Spleen (tissue), 7 donors: ENCODE results near the gene TAS2R43.

Experiments
- POLR2A ChIP-seq, 3 donors: fragments of 450-650 bp; IDR thresholded peaks; one replicate each; pipeline ENCODE4 v1.5.1; 2017; ENCODE audit warnings: antibody characterized with exemption in 3 of 3, mild to moderate bottlenecking in 1 of 3
- TF ChIP-seq, protein P1 (sequence below), 11 experiments: fragments of 200-600 bp in 7 of 11; fragments of 450-650 bp in 4 of 11; sonication (generic) in 4 of 11; IDR thresholded peaks in 8 of 11; conservative IDR thresholded peaks in 3 of 11; 1 replicate in 7 of 11; 2 replicates in 4 of 11; pipeline versions ENCODE4 v1.4.0 to v1.8.0; 2016 to 2021; ENCODE audit warnings: antibody characterized with exemption in 11 of 11, inconsistent platforms in 4 of 11, mild to moderate bottlenecking in 1 of 11
- donor health status: DM: no; HTN: no; CAD: no; lungs with moderate emphysema.
- donor health status: DM: no; HTN: no; CAD: no.
- donor health status: DM: no; HTN: no; CAD: no.

GRCh38 chr12:11136075-11136474 is 44.0 kb upstream of the TAS2R43 start:
- TF ChIP-seq, protein P1, sequence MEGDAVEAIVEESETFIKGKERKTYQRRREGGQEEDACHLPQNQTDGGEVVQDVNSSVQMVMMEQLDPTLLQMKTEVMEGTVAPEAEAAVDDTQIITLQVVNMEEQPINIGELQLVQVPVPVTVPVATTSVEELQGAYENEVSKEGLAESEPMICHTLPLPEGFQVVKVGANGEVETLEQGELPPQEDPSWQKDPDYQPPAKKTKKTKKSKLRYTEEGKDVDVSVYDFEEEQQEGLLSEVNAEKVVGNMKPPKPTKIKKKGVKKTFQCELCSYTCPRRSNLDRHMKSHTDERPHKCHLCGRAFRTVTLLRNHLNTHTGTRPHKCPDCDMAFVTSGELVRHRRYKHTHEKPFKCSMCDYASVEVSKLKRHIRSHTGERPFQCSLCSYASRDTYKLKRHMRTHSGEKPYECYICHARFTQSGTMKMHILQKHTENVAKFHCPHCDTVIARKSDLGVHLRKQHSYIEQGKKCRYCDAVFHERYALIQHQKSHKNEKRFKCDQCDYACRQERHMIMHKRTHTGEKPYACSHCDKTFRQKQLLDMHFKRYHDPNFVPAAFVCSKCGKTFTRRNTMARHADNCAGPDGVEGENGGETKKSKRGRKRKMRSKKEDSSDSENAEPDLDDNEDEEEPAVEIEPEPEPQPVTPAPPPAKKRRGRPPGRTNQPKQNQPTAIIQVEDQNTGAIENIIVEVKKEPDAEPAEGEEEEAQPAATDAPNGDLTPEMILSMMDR (IDR thresholded peaks at IDR 0.05 in 8 of 11, conservative IDR thresholded peaks at IDR 0.05 in 3 of 11) = no peak
- TF ChIP-seq POLR2A (IDR thresholded peaks at IDR 0.05) = no peak
